GM23338 (cell line): ENCODE data around the gene JTB. TPM values are rescaled to one million over a fixed set of nuclear protein-coding genes. Genes with fewer than 3 reads are reported as not detected.

Source experiments
- ATAC-seq: fragments of 200-7000 bp; cut with Tn5 transposase; 3 replicates; pipeline ENCODE4 v1.9.1; 2020
- DNase-seq: peaks from one replicate; pipeline ENCODE4 v3.0.0-alpha.2; 2015; ENCODE audit warnings: low spot score
- H2AFZ ChIP-seq: fragments of 200-600 bp; sonication (generic); 2 replicates; pipeline ENCODE4 v1.8.0; 2016; ENCODE audit warnings: antibody characterized with exemption, mild to moderate bottlenecking, moderate library complexity
- H3F3A ChIP-seq: fragments of 200-600 bp; sonication (generic); replicated peaks from 2 replicates; pipeline ENCODE4 v1.8.0; 2017; ENCODE audit warnings: antibody characterized with exemption, mixed run types, low read depth
- H3K27ac ChIP-seq: fragments of 200-600 bp; sonication (generic); 2 replicates; pipeline ENCODE4 v1.6.1; 2016; ENCODE audit warnings: low read depth
- H3K27me3 ChIP-seq: fragments of 200-600 bp; sonication (generic); 2 replicates; pipeline ENCODE4 v1.8.0; 2016; ENCODE audit warnings: mild to moderate bottlenecking, mixed run types, moderate library complexity; ENCODE audit not compliant: insufficient read depth
- H3K36me3 ChIP-seq: fragments of 200-600 bp; sonication (generic); 2 replicates; pipeline ENCODE4 v1.8.0; 2016; ENCODE audit warnings: mild to moderate bottlenecking; ENCODE audit not compliant: insufficient read depth
- H3K4me1 ChIP-seq: fragments of 200-600 bp; sonication (generic); 2 replicates; pipeline ENCODE4 v1.8.0; 2016; ENCODE audit warnings: mild to moderate bottlenecking, moderate library complexity; ENCODE audit not compliant: insufficient read depth
- H3K4me2 ChIP-seq: fragments of 200-600 bp; sonication (generic); 2 replicates; pipeline ENCODE4 v1.7.1; 2017; ENCODE audit warnings: mixed run types
- H3K4me3 ChIP-seq: fragments of 200-600 bp; sonication (generic); 2 replicates; pipeline ENCODE4 v1.6.1; 2016; ENCODE audit warnings: mixed run types
- H3K79me2 ChIP-seq: fragments of 200-600 bp; sonication (generic); replicated peaks from 2 replicates; pipeline ENCODE4 v1.8.0; 2017; ENCODE audit warnings: mild to moderate bottlenecking; ENCODE audit not compliant: insufficient read depth
- H3K9me2 ChIP-seq: fragments of 200-600 bp; sonication (generic); 2 replicates; pipeline ENCODE4 v1.8.0; 2017; ENCODE audit not compliant: insufficient read depth
- H4K20me1 ChIP-seq: fragments of 200-600 bp; sonication (generic); replicated peaks from 2 replicates; pipeline ENCODE4 v1.8.0; 2017; ENCODE audit warnings: mild to moderate bottlenecking; ENCODE audit not compliant: insufficient read depth
- H3K27ac Mint-ChIP-seq: 2 replicates; pipeline ENCODE4 v1.8.0; 2020; ENCODE audit warnings: inconsistent platforms, mild to moderate bottlenecking, moderate library complexity, mixed read lengths
- H3K27me3 Mint-ChIP-seq: 3 replicates; pipeline ENCODE4 v1.8.0; 2022; ENCODE audit warnings: low read depth, mild to moderate bottlenecking, moderate library complexity, mixed read lengths, inconsistent platforms; ENCODE audit not compliant: insufficient read depth, poor library complexity
- H3K36me3 Mint-ChIP-seq: 3 replicates; pipeline ENCODE4 v1.8.0; 2021; ENCODE audit warnings: low read depth, mild to moderate bottlenecking, inconsistent platforms, moderate library complexity, mixed read lengths
- H3K4me1 Mint-ChIP-seq: 3 replicates; pipeline ENCODE4 v1.8.0; 2020; ENCODE audit warnings: mild to moderate bottlenecking, inconsistent platforms, mixed read lengths
- H3K4me3 Mint-ChIP-seq: 3 replicates; pipeline ENCODE4 v1.8.0; 2021; ENCODE audit warnings: moderate library complexity, mild to moderate bottlenecking, inconsistent platforms, mixed read lengths
- H3K9me3 Mint-ChIP-seq: 3 replicates; pipeline ENCODE4 v1.8.0; 2020; ENCODE audit warnings: moderate library complexity, mild to moderate bottlenecking, inconsistent platforms, mixed read lengths
- EZH2 ChIP-seq: fragments of 200-600 bp; sonication (generic); IDR thresholded peaks from one replicate; pipeline ENCODE4 v1.8.0; 2017; ENCODE audit warnings: antibody characterized with exemption, mild to moderate bottlenecking, low read depth; ENCODE audit not compliant: unreplicated experiment
- EZH2phosphoT487 ChIP-seq: fragments of 200-600 bp; sonication (generic); IDR thresholded peaks from one replicate; pipeline ENCODE4 v1.8.1; 2018; ENCODE audit warnings: antibody characterized with exemption; ENCODE audit not compliant: unreplicated experiment
- POLR2AphosphoS5 ChIP-seq: IDR thresholded peaks from 2 replicates; pipeline ENCODE4 v1.6.1; 2016; ENCODE audit warnings: antibody characterized with exemption, low read depth
- REST ChIP-seq: IDR thresholded peaks from one replicate; pipeline ENCODE4 v1.6.1; 2018; ENCODE audit warnings: antibody characterized with exemption; ENCODE audit not compliant: unreplicated experiment
- ZNF462 ChIP-seq: fragments of 250-450 bp; sonication (Bioruptor Pico); IDR thresholded peaks from 2 replicates; pipeline ENCODE4 v1.5.0; 2020; ENCODE audit warnings: mild to moderate bottlenecking, moderate library complexity
- polyA plus RNA-seq: library from polyadenylated mRNA; unstranded; fragments of >200 nt; fragmentation: Nextera tagmentation; extraction: Ambion mirVana; gene quantifications from 2 replicates; pipeline ENCODE4 v1.2.1, GENCODE V29; 2016
- total RNA-seq: library from RNA; depleted of rRNA; stranded (reverse); fragments of >200 nt; shearing (Covaris generic); gene quantifications from 2 replicates; pipeline ENCODE4 v1.2.3, GENCODE V29; 2014

The JTB gene
- total and polyA plus RNA-seq, 2 experiments from 2014 or later: 140 to 208 TPM

- Histone ChIP-seq H3K27ac (no peak overlapping the region), H3K79me2 (peaks cover 38% of the 10 kb centered on the region), H3K36me3 (peaks cover 27% of the 10 kb centered on the region), H3F3A (peaks cover 14% of the 10 kb centered on the region), H3K4me3 (no peak overlapping the region), H4K20me1 (peaks cover 22% of the 10 kb centered on the region), H3K27me3 (no peaks in the 10 kb centered on the region), H3K4me2 (no peak overlapping the region), H3K9me2 (no peaks in the 10 kb centered on the region), H3K4me1 (peaks cover 21% of the 10 kb centered on the region), H2AFZ (no peak overlapping the region)
- no peak for ATAC-seq
- no peak for DNase-seq
- Mint-ChIP-seq H3K27ac (no peak overlapping the region), H3K27me3 (peaks cover 30% of the 10 kb centered on the region), H3K4me1 (peaks cover 31% of the 10 kb centered on the region), H3K36me3 (peaks cover 42% of the 10 kb centered on the region), H3K4me3 (no peak overlapping the region; the same call in 2 of the 3 replicates), H3K9me3 (peaks cover 4% of the 10 kb centered on the region; the same call in 1 of the 3 replicates)
- no peak for TF ChIP-seq REST
These were observed 10.1 kb upstream of the JTB start for GRCh38 chr1:153987621-153988020.

- Histone ChIP-seq H3K9me2 (no peaks in the 10 kb centered on the region), H3K27ac (peak within 1 kb of the TSS; percentile 83), H4K20me1 (peaks cover 8% of the 10 kb centered on the region), H3K27me3 (no peaks in the 10 kb centered on the region), H3K36me3 (peaks cover 12% of the 10 kb centered on the region), H2AFZ (peak within 1 kb of the TSS; percentile 78; the same call in 1 of the 2 replicates), H3K79me2 (peaks cover 24% of the 10 kb centered on the region), H3F3A (peaks cover 5% of the 10 kb centered on the region), H3K4me3 (peak within 1 kb of the TSS; percentile 80), H3K4me2 (peak within 1 kb of the TSS; percentile 85), H3K4me1 (peaks cover 6% of the 10 kb centered on the region)
- Mint-ChIP-seq H3K4me3 (peak within 1 kb of the TSS; percentile 92), H3K9me3 (no peaks in the 10 kb centered on the region), H3K36me3 (peaks cover 41% of the 10 kb centered on the region), H3K27me3 (peaks cover 21% of the 10 kb centered on the region), H3K27ac (peak within 1 kb of the TSS; percentile 94), H3K4me1 (peaks cover 20% of the 10 kb centered on the region)
- DNase-seq (peak; percentile 91), ATAC-seq (peak; percentile 86)
- TF ChIP-seq EZH2phosphoT487 (no peak), POLR2AphosphoS5 (peak; percentile 40; the same call in 1 of the 2 replicates), EZH2 (no peak), ZNF462 (CRISPR knock-in tag) (no peak)
These were observed 8.7 kb upstream of the JTB start, which contains the start of gene RAB13 for GRCh38 chr1:153985941-153986761. Gene RAB13, minus strand, starts transcription at chr1:153986339. Its CDS starts 103 bp downstream, at chr1:153986236.
